Suprapubic skin (tissue), 4 donors: Measurements from ENCODE around the gene AJAP1. TPM values are rescaled to one million over a fixed set of nuclear protein-coding genes. Genes with fewer than 3 reads are reported as not detected.

Source experiments
- DNase-seq, 2 donors: peaks; one replicate each; pipeline ENCODE4 v3.0.0-alpha.2; 2019; ENCODE audit warnings: low spot score in 2 of 2
- H3K27ac ChIP-seq: fragments of 200-600 bp; sonication (generic); one replicate; pipeline ENCODE4 v1.5.1; 2019
- H3K27me3 ChIP-seq: fragments of 200-600 bp; sonication (generic); one replicate; pipeline ENCODE4 v1.5.1; 2019
- H3K36me3 ChIP-seq: fragments of 200-600 bp; sonication (generic); one replicate; pipeline ENCODE4 v1.5.1; 2019
- H3K4me1 ChIP-seq: fragments of 200-600 bp; sonication (generic); one replicate; pipeline ENCODE4 v1.5.1; 2019
- H3K4me3 ChIP-seq: fragments of 200-600 bp; sonication (generic); one replicate; pipeline ENCODE4 v1.5.1; 2019; ENCODE audit warnings: mild to moderate bottlenecking
- H3K9me3 ChIP-seq: fragments of 200-600 bp; sonication (generic); one replicate; pipeline ENCODE4 v1.5.1; 2019
- CTCF ChIP-seq, 2 donors: fragments of 200-600 bp in 1 of 2; fragments of 450-650 bp in 1 of 2; sonication (generic) in 1 of 2; IDR thresholded peaks; one replicate each; pipeline ENCODE4 v1.5.1; 2016 to 2019; ENCODE audit warnings: antibody characterized with exemption in 2 of 2, mild to moderate bottlenecking in 1 of 2, moderate library complexity in 1 of 2
- EP300 ChIP-seq: sonication (generic); formaldehyde crosslinking; IDR thresholded peaks from one replicate; pipeline ENCODE4 v1.6.1; 2017; ENCODE audit warnings: antibody characterized with exemption
- POLR2A ChIP-seq, 2 donors: fragments of 450-650 bp; IDR thresholded peaks; one replicate each; pipeline ENCODE4 v1.6.1; 2017; ENCODE audit warnings: antibody characterized with exemption in 2 of 2, mild to moderate bottlenecking in 2 of 2, moderate library complexity in 2 of 2
- POLR2AphosphoS5 ChIP-seq, 3 donors: sonication (generic); formaldehyde crosslinking; IDR thresholded peaks; one replicate each; pipeline ENCODE4 v1.6.1; 2017; ENCODE audit warnings: antibody characterized with exemption in 3 of 3
- whole genome bisulfite sequencing: methylation state at CpG from one replicate; pipeline ENCODE4 v1.1.5; 2018; 5-methylcytosine and 5-hydroxymethylcytosine counted together
- total RNA-seq, 4 donors: library from RNA; depleted of rRNA; stranded (reverse); fragments of >200 nt; gene quantifications; one replicate each; pipeline ENCODE4 v1.1.0, GENCODE V29; 2016

AJAP1 gene
- total RNA-seq, 4 donors from 2014 or later: 0.11 to 2.3 (median 0.80) TPM

- 86% methylated on average over 10 of the region's 12 CpGs for WGBS
- no peak for TF ChIP-seq POLR2A (IDR thresholded peaks at IDR 0.05)
- no peak for TF ChIP-seq CTCF (IDR thresholded peaks at IDR 0.05)
- no peak for TF ChIP-seq EP300
- no peak for TF ChIP-seq POLR2AphosphoS5 (IDR thresholded peaks at IDR 0.05)
- Histone ChIP-seq H3K9me3 (no peaks in the 10 kb centered on the region), H3K4me1 (no peaks in the 10 kb centered on the region), H3K27ac (no peak overlapping the region), H3K27me3 (peaks cover 6% of the 10 kb centered on the region), H3K4me3 (no peak overlapping the region), H3K36me3 (no peaks in the 10 kb centered on the region)
- no peak for DNase-seq
Observed at GRCh38 chr1:4729090-4729471, 74.7 kb downstream of the AJAP1 start.

- H3K36me3 ChIP-seq: no peaks in the 10 kb centered on the region
- no peak overlapping the region for H3K27ac ChIP-seq
- no peak for DNase-seq
- H3K27me3 ChIP-seq: peaks cover 10% of the 10 kb centered on the region
- H3K4me3 ChIP-seq: no peak overlapping the region
- 68% methylated on average over 12 of the region's 12 CpGs for WGBS
- no peak for TF ChIP-seq POLR2A (IDR thresholded peaks at IDR 0.05)
- no peak for TF ChIP-seq CTCF (IDR thresholded peaks at IDR 0.05)
- no peak for TF ChIP-seq POLR2AphosphoS5 (IDR thresholded peaks at IDR 0.05)
- no peak for TF ChIP-seq EP300
- no peaks in the 10 kb centered on the region for H3K4me1 ChIP-seq
- no peaks in the 10 kb centered on the region for H3K9me3 ChIP-seq
Observed at GRCh38 chr1:4730078-4730477, 75.7 kb downstream of the AJAP1 start.

- 82% methylated on average over 26 of the region's 27 CpGs for WGBS
- Histone ChIP-seq H3K9me3 (no peaks in the 10 kb centered on the region), H3K4me3 (no peak overlapping the region), H3K27me3 (peaks cover 12% of the 10 kb centered on the region), H3K36me3 (no peaks in the 10 kb centered on the region), H3K4me1 (no peaks in the 10 kb centered on the region), H3K27ac (no peak overlapping the region)
- DNase-seq: no peak
- TF ChIP-seq POLR2AphosphoS5 (IDR thresholded peaks at IDR 0.05) (no peak), CTCF (IDR thresholded peaks at IDR 0.05) (no peak), EP300 (no peak), POLR2A (IDR thresholded peaks at IDR 0.05) (no peak)
Observed at GRCh38 chr1:4733446-4734177, 79.2 kb downstream of the AJAP1 start.

GRCh38 chr1:4734219-4734618 lies 79.8 kb downstream of the AJAP1 start:
- 86% methylated on average over 1 of the region's 6 CpGs for WGBS
- no peaks in the 10 kb centered on the region for H3K4me1 ChIP-seq
- TF ChIP-seq POLR2AphosphoS5 (IDR thresholded peaks at IDR 0.05): no peak
- no peak for TF ChIP-seq EP300
- TF ChIP-seq CTCF (IDR thresholded peaks at IDR 0.05): no peak
- TF ChIP-seq POLR2A (IDR thresholded peaks at IDR 0.05): no peak
- H3K9me3 ChIP-seq: no peaks in the 10 kb centered on the region
- no peaks in the 10 kb centered on the region for H3K36me3 ChIP-seq
- H3K27ac ChIP-seq: no peak overlapping the region
- H3K4me3 ChIP-seq: no peak overlapping the region
- DNase-seq: no peak
- H3K27me3 ChIP-seq: peaks cover 12% of the 10 kb centered on the region

- 75% methylated on average over 20 of the region's 22 CpGs for WGBS
- Histone ChIP-seq H3K9me3 (no peaks in the 10 kb centered on the region), H3K36me3 (no peaks in the 10 kb centered on the region), H3K4me1 (no peaks in the 10 kb centered on the region), H3K27ac (no peak overlapping the region), H3K4me3 (no peak overlapping the region), H3K27me3 (peaks cover 14% of the 10 kb centered on the region)
- TF ChIP-seq POLR2AphosphoS5 (IDR thresholded peaks at IDR 0.05): no peak
- TF ChIP-seq POLR2A (IDR thresholded peaks at IDR 0.05): no peak
- no peak for TF ChIP-seq EP300
- no peak for TF ChIP-seq CTCF (IDR thresholded peaks at IDR 0.05)
- no peak for DNase-seq
Observed at GRCh38 chr1:4734791-4735190, 80.4 kb downstream of the AJAP1 start.
